ENCODE results near the gene PYDC1.

The PYDC1 gene

DNA sequence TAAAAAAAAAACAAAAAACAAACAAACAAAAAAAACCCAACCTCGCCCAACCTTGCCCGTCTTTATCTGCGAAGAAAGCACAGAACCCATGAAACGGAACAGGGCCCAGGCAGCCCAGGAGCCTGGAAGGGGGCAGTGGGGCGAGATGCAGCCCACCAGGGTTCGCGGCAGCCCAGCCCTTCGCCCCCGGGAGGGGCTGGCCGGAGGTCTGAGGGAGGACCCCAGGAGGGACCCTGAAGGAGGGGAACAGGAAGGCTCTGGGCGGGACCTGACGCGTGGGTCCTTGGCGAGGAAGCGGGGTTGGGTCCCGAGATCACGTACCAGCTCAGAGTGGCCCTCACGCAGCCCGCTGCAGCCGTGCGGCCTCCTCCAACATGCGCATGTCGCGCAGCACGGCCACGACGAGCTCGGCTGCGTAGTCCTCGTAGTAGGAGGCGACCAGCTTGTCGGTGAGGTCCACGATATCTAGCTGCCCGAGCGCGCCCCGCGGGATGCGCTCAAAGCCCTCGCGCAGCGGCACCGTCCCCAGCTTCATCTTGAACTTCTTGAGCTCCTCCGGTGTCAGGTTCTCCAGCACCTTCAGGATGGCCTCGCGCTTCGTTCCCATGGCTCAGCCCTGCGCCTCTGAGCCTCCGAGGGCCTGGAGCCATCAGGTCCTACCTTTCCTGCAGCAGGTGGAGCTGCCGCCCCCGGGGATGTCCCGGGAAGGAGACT, at the start of gene PYDC1:
Gene PYDC1, minus strand, starts transcription at position 714 of the 714 bp plus-strand sequence. Its CDS starts 107 bp downstream, at position 607.
- no peaks in the 10 kb centered on the region for H3F3A ChIP-seq (ENCODE audit: low read depth)
- H3K79me2 ChIP-seq (ENCODE audit: insufficient read depth, low read length) = no peaks in the 10 kb centered on the region
- H3K9me3 ChIP-seq (ENCODE audit: insufficient read depth, low read depth, low read length) = no peaks in the 10 kb centered on the region
- no peak within 1 kb of the TSS for H3K4me3 ChIP-seq (ENCODE audit: low read length, poor library complexity, severe bottlenecking)
- H4K20me1 ChIP-seq (ENCODE audit: insufficient read depth, low read length, poor library complexity, severe bottlenecking) = no peaks in the 10 kb centered on the region
- no peaks in the 10 kb centered on the region for H3K9me2 ChIP-seq (replicated peaks; ENCODE audit: low read depth, low read length)
- no peaks in the 10 kb centered on the region for H3K27me3 ChIP-seq (ENCODE audit: insufficient read depth, low read length, poor library complexity, severe bottlenecking)
- H3K4me2 ChIP-seq (ENCODE audit: low read depth, low read length, poor library complexity, severe bottlenecking) = no peak within 1 kb of the TSS
- H2AFZ ChIP-seq (ENCODE audit: low read length) = no peak within 1 kb of the TSS
- TF ChIP-seq, protein P1, sequence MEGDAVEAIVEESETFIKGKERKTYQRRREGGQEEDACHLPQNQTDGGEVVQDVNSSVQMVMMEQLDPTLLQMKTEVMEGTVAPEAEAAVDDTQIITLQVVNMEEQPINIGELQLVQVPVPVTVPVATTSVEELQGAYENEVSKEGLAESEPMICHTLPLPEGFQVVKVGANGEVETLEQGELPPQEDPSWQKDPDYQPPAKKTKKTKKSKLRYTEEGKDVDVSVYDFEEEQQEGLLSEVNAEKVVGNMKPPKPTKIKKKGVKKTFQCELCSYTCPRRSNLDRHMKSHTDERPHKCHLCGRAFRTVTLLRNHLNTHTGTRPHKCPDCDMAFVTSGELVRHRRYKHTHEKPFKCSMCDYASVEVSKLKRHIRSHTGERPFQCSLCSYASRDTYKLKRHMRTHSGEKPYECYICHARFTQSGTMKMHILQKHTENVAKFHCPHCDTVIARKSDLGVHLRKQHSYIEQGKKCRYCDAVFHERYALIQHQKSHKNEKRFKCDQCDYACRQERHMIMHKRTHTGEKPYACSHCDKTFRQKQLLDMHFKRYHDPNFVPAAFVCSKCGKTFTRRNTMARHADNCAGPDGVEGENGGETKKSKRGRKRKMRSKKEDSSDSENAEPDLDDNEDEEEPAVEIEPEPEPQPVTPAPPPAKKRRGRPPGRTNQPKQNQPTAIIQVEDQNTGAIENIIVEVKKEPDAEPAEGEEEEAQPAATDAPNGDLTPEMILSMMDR (conservative IDR thresholded peaks at IDR 0.05; ENCODE audit: low read length) = no peak
- no peak for TF ChIP-seq EZH2phosphoT487 (IDR thresholded peaks at IDR 0.05; ENCODE audit: borderline replicate concordance)
- no peak within 1 kb of the TSS for H3K9ac ChIP-seq (ENCODE audit: low read depth, low read length, poor library complexity, severe bottlenecking)
- H3K4me1 ChIP-seq (ENCODE audit: insufficient read depth, low read length, poor library complexity, severe bottlenecking) = no peaks in the 10 kb centered on the region
- H3K36me3 ChIP-seq (ENCODE audit: insufficient read depth, low read length) = no peaks in the 10 kb centered on the region

- no peak overlapping the region for H3K9ac ChIP-seq (ENCODE audit: low read depth, low read length, poor library complexity, severe bottlenecking)
- no peaks in the 10 kb centered on the region for H3K79me2 ChIP-seq (ENCODE audit: insufficient read depth, low read length)
- H3K36me3 ChIP-seq (ENCODE audit: insufficient read depth, low read length) = no peaks in the 10 kb centered on the region
- TF ChIP-seq, protein P1 (conservative IDR thresholded peaks at IDR 0.05; ENCODE audit: low read length) = no peak
- no peak overlapping the region for H3K4me2 ChIP-seq (ENCODE audit: low read depth, low read length, poor library complexity, severe bottlenecking)
- no peak overlapping the region for H2AFZ ChIP-seq (ENCODE audit: low read length)
- H3K4me1 ChIP-seq (ENCODE audit: insufficient read depth, low read length, poor library complexity, severe bottlenecking) = no peaks in the 10 kb centered on the region
- no peaks in the 10 kb centered on the region for H3F3A ChIP-seq (ENCODE audit: low read depth)
- no peaks in the 10 kb centered on the region for H3K9me3 ChIP-seq (ENCODE audit: insufficient read depth, low read depth, low read length)
- H3K27me3 ChIP-seq (ENCODE audit: insufficient read depth, low read length, poor library complexity, severe bottlenecking) = no peaks in the 10 kb centered on the region
- no peaks in the 10 kb centered on the region for H4K20me1 ChIP-seq (ENCODE audit: insufficient read depth, low read length, poor library complexity, severe bottlenecking)
- no peak overlapping the region for H3K4me3 ChIP-seq (ENCODE audit: low read length, poor library complexity, severe bottlenecking)
- no peaks in the 10 kb centered on the region for H3K9me2 ChIP-seq (replicated peaks; ENCODE audit: low read depth, low read length)
Measured at GRCh38 chr16:31265329-31266245, 48.7 kb upstream of the PYDC1 start.

DNA sequence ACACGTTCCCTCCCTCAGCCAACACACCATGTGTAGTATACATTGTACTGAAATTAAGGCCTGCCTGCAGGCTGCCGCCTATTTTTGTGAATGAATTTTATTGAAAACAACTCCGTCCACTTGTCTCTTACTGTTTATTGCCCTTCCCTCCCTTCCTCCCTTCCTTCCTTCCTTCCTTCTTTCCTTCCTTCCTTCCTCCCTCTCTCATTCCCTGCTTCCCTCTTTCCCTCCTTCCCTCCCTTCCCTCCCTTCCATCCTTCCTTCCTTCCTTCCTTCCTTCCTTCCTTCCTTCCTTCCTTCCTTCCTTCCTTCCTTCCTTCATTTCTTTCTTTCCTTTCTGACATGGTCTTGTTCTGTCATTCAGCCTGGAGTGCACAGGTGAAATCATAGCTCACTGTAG, 45.1 kb upstream of the PYDC1 start:
- Histone ChIP-seq H3K9ac (ENCODE audit: low read depth, low read length, poor library complexity, severe bottlenecking) (no peak overlapping the region), H2AFZ (ENCODE audit: low read length) (no peak overlapping the region), H3K79me2 (ENCODE audit: insufficient read depth, low read length) (no peaks in the 10 kb centered on the region), H3K4me2 (ENCODE audit: low read depth, low read length, poor library complexity, severe bottlenecking) (no peak overlapping the region), H3K9me3 (ENCODE audit: insufficient read depth, low read depth, low read length) (no peaks in the 10 kb centered on the region), H3K36me3 (ENCODE audit: insufficient read depth, low read length) (no peaks in the 10 kb centered on the region), H3K4me3 (ENCODE audit: low read length, poor library complexity, severe bottlenecking) (no peak overlapping the region), H3K9me2 (replicated peaks; ENCODE audit: low read depth, low read length) (no peaks in the 10 kb centered on the region), H3K27me3 (ENCODE audit: insufficient read depth, low read length, poor library complexity, severe bottlenecking) (no peaks in the 10 kb centered on the region), H4K20me1 (ENCODE audit: insufficient read depth, low read length, poor library complexity, severe bottlenecking) (no peaks in the 10 kb centered on the region), H3F3A (ENCODE audit: low read depth) (no peaks in the 10 kb centered on the region), H3K4me1 (ENCODE audit: insufficient read depth, low read length, poor library complexity, severe bottlenecking) (no peaks in the 10 kb centered on the region)
- TF ChIP-seq, protein P1 (conservative IDR thresholded peaks at IDR 0.05; ENCODE audit: low read length) = no peak
- no peak for TF ChIP-seq EZH2phosphoT487 (IDR thresholded peaks at IDR 0.05; ENCODE audit: borderline replicate concordance)
